Lower leg skin (tissue), 4 donors: ENCODE data around the gene LNPEP. TPM values are rescaled to one million over a fixed set of nuclear protein-coding genes. Genes with fewer than 3 reads are reported as not detected.

ENCODE experiments used
- DNase-seq, 2 donors: peaks; one replicate each; pipeline ENCODE4 v3.0.0-alpha.2; 2019; ENCODE audit warnings: low spot score in 2 of 2
- H3K4me3 ChIP-seq: fragments of 200-600 bp; sonication (generic); 2 replicates; pipeline ENCODE4 v1.5.1; 2017; ENCODE audit warnings: mild to moderate bottlenecking, low read depth; ENCODE audit not compliant: poor library complexity, severe bottlenecking
- POLR2A ChIP-seq, 2 donors: fragments of 450-650 bp; IDR thresholded peaks; one replicate each; pipeline ENCODE4 v1.6.1; 2016 to 2017; ENCODE audit warnings: antibody characterized with exemption in 2 of 2, mild to moderate bottlenecking in 1 of 2, moderate library complexity in 1 of 2
- WGBS, 2 donors: methylation state at CpG; one replicate each; pipeline ENCODE4 v1.1.5; 2018; 5-methylcytosine and 5-hydroxymethylcytosine counted together
- intact Hi-C: fragments of 100-400 bp; cut with DNase I; formaldehyde crosslinking; loops from one replicate; pipeline ENCODE4 v1.15.0; 2023; ENCODE audit warnings: low total_unique reads
- total RNA-seq, 4 donors: library from RNA; depleted of rRNA; stranded (reverse); fragments of >200 nt; gene quantifications; one replicate each; pipeline ENCODE4 v1.1.0, GENCODE V29; 2016
- TF ChIP-seq, protein P1 (sequence below), 3 donors: fragments of 450-650 bp; IDR thresholded peaks; one replicate each; pipeline ENCODE4 v1.5.1; 2016; ENCODE audit warnings: antibody characterized with exemption in 3 of 3, mild to moderate bottlenecking in 3 of 3, moderate library complexity in 2 of 3

LNPEP gene
- total RNA-seq = 10 to 100 TPM; 53.9 to 60.1 (median 56.9) TPM

- H3K4me3 ChIP-seq = peak within 1 kb of the TSS; percentile 69
- intact Hi-C loops = no loop called here
- 0 to 1% methylated on average over 52 to 53 of the region's 79 CpGs for WGBS, 2 donors
- TF ChIP-seq, protein P1, sequence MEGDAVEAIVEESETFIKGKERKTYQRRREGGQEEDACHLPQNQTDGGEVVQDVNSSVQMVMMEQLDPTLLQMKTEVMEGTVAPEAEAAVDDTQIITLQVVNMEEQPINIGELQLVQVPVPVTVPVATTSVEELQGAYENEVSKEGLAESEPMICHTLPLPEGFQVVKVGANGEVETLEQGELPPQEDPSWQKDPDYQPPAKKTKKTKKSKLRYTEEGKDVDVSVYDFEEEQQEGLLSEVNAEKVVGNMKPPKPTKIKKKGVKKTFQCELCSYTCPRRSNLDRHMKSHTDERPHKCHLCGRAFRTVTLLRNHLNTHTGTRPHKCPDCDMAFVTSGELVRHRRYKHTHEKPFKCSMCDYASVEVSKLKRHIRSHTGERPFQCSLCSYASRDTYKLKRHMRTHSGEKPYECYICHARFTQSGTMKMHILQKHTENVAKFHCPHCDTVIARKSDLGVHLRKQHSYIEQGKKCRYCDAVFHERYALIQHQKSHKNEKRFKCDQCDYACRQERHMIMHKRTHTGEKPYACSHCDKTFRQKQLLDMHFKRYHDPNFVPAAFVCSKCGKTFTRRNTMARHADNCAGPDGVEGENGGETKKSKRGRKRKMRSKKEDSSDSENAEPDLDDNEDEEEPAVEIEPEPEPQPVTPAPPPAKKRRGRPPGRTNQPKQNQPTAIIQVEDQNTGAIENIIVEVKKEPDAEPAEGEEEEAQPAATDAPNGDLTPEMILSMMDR (IDR thresholded peaks at IDR 0.05) = no peak
- TF ChIP-seq POLR2A (IDR thresholded peaks at IDR 0.05) = no peak
- peak; percentile 96 to 99 for DNase-seq
These were observed at the start of gene LNPEP for GRCh38 chr5:96935559-96936430. TSS of gene LNPEP (plus strand) at chr5:96936080. CDS start at chr5:96936156, 76 bp downstream.

- TF ChIP-seq, protein P1 (IDR thresholded peaks at IDR 0.05) = no peak
- no peak for TF ChIP-seq POLR2A (IDR thresholded peaks at IDR 0.05)
- DNase-seq = no peak
- H3K4me3 ChIP-seq = no peak overlapping the region
- WGBS, 2 donors = 73 to 75% methylated on average over 4 of the region's 4 CpGs
- intact Hi-C loops = no loop called here
These were observed 42.5 kb upstream of the LNPEP start for GRCh38 chr5:96893342-96893741.

- 75 to 76% methylated on average over 4 of the region's 4 CpGs for WGBS, 2 donors
- no peak for DNase-seq
- intact Hi-C loops = no loop called here
- no peak for TF ChIP-seq POLR2A (IDR thresholded peaks at IDR 0.05)
- TF ChIP-seq, protein P1 (IDR thresholded peaks at IDR 0.05) = no peak
- H3K4me3 ChIP-seq = no peak overlapping the region
These were observed 39.6 kb upstream of the LNPEP start for GRCh38 chr5:96896276-96896675.

- no peak for TF ChIP-seq POLR2A (IDR thresholded peaks at IDR 0.05)
- TF ChIP-seq, protein P1 (IDR thresholded peaks at IDR 0.05) = no peak
- DNase-seq = no peak
- intact Hi-C loops = no loop called here
- WGBS, 2 donors = 69 to 73% methylated on average over 3 of the region's 3 CpGs
- H3K4me3 ChIP-seq = no peak overlapping the region
These were observed 39.1 kb upstream of the LNPEP start for GRCh38 chr5:96896806-96897205.

GRCh38 chr5:96901384-96901783 is 34.5 kb upstream of the LNPEP start:
- 89 to 92% methylated on average over 6 of the region's 6 CpGs for WGBS, 2 donors
- TF ChIP-seq, protein P1 (IDR thresholded peaks at IDR 0.05) = no peak
- TF ChIP-seq POLR2A (IDR thresholded peaks at IDR 0.05) = no peak
- intact Hi-C loops = no loop called here

More at GRCh38 chr5:96901384-96901783, 34.5 kb upstream of the LNPEP start:
- no peak overlapping the region for H3K4me3 ChIP-seq
- DNase-seq = no peak
